Nephron (organoid): ENCODE data around the gene GPR176.

Experiments
- H3K27ac Mint-ChIP-seq, 3 experiments: 2 replicates each; pipeline ENCODE4 v1.8.0; 2020; ENCODE audit warnings: mixed read lengths in 3 of 3, mild to moderate bottlenecking in 2 of 3, moderate library complexity in 1 of 3
- H3K27me3 Mint-ChIP-seq: 2 replicates; pipeline ENCODE4 v1.8.0; 2021; ENCODE audit warnings: low read depth, mild to moderate bottlenecking, moderate library complexity, mixed read lengths
- H3K36me3 Mint-ChIP-seq: 2 replicates; pipeline ENCODE4 v1.8.0; 2020; ENCODE audit warnings: low read depth, mixed read lengths
- H3K4me1 Mint-ChIP-seq: 2 replicates; pipeline ENCODE4 v1.8.0; 2020; ENCODE audit warnings: mixed read lengths
- H3K4me3 Mint-ChIP-seq, 3 experiments: 2 replicates each; pipeline ENCODE4 v1.8.0; 2020; ENCODE audit warnings: mild to moderate bottlenecking in 3 of 3, mixed read lengths in 3 of 3, moderate library complexity in 2 of 3
- H3K9me3 Mint-ChIP-seq: 2 replicates; pipeline ENCODE4 v1.8.0; 2020; ENCODE audit warnings: mixed read lengths
- CTCF ChIP-seq, 3 experiments: fragments of 200-600 bp; sonication (generic); IDR thresholded peaks; one replicate each; pipeline ENCODE4 v1.5.0; 2021; ENCODE audit warnings: antibody characterized with exemption in 3 of 3; ENCODE audit not compliant: unreplicated experiment in 3 of 3

GPR176 gene

GRCh38 chr15:39889601-39890000 is 30.5 kb downstream of the GPR176 start:
- H3K27me3 Mint-ChIP-seq: no peaks in the 10 kb centered on the region
- H3K36me3 Mint-ChIP-seq: peaks cover 6% of the 10 kb centered on the region
- H3K27ac Mint-ChIP-seq: no peak overlapping the region
- no peak overlapping the region for H3K4me3 Mint-ChIP-seq
- H3K4me1 Mint-ChIP-seq: peaks cover 10% of the 10 kb centered on the region
- TF ChIP-seq CTCF (IDR thresholded peaks at IDR 0.05; ENCODE audit: unreplicated experiment in 3 of 3): no peak
- peaks cover 4% of the 10 kb centered on the region for H3K9me3 Mint-ChIP-seq

- TF ChIP-seq CTCF (IDR thresholded peaks at IDR 0.05; ENCODE audit: unreplicated experiment in 3 of 3): no peak
- H3K4me3 Mint-ChIP-seq: no peak overlapping the region
- H3K27me3 Mint-ChIP-seq: no peaks in the 10 kb centered on the region
- H3K36me3 Mint-ChIP-seq: peaks cover 6% of the 10 kb centered on the region
- peaks cover 10% of the 10 kb centered on the region for H3K4me1 Mint-ChIP-seq
- H3K9me3 Mint-ChIP-seq: peaks cover 4% of the 10 kb centered on the region
- no peak overlapping the region for H3K27ac Mint-ChIP-seq
These were observed 31.3 kb downstream of the GPR176 start for GRCh38 chr15:39888809-39889208.

- no peak for TF ChIP-seq CTCF (IDR thresholded peaks at IDR 0.05; ENCODE audit: unreplicated experiment in 3 of 3)
- Mint-ChIP-seq H3K9me3 (peaks cover 4% of the 10 kb centered on the region), H3K4me3 (no peak overlapping the region), H3K27me3 (no peaks in the 10 kb centered on the region), H3K4me1 (peaks cover 10% of the 10 kb centered on the region), H3K36me3 (peaks cover 6% of the 10 kb centered on the region), H3K27ac (no peak overlapping the region)
These were observed 31.8 kb downstream of the GPR176 start for GRCh38 chr15:39888243-39888642.

- H3K9me3 Mint-ChIP-seq: peaks cover 4% of the 10 kb centered on the region
- H3K4me3 Mint-ChIP-seq: no peak overlapping the region
- no peak overlapping the region for H3K27ac Mint-ChIP-seq
- no peaks in the 10 kb centered on the region for H3K27me3 Mint-ChIP-seq
- peak in 1 of 3 experiments; percentile 21 for TF ChIP-seq CTCF (IDR thresholded peaks at IDR 0.05; ENCODE audit: unreplicated experiment in 3 of 3)
- peaks cover 6% of the 10 kb centered on the region for H3K36me3 Mint-ChIP-seq
- H3K4me1 Mint-ChIP-seq: peaks cover 10% of the 10 kb centered on the region
These were observed 32.2 kb downstream of the GPR176 start for GRCh38 chr15:39887832-39888231.

GRCh38 chr15:39887211-39887610 is 32.9 kb downstream of the GPR176 start:
- Mint-ChIP-seq H3K4me1 (peaks cover 10% of the 10 kb centered on the region), H3K27me3 (no peaks in the 10 kb centered on the region), H3K9me3 (peaks cover 2% of the 10 kb centered on the region), H3K36me3 (peaks cover 2% of the 10 kb centered on the region), H3K4me3 (no peak overlapping the region), H3K27ac (no peak overlapping the region)
- no peak for TF ChIP-seq CTCF (IDR thresholded peaks at IDR 0.05; ENCODE audit: unreplicated experiment in 3 of 3)

- no peak for TF ChIP-seq CTCF (IDR thresholded peaks at IDR 0.05; ENCODE audit: unreplicated experiment in 3 of 3)
- H3K4me3 Mint-ChIP-seq: no peak overlapping the region
- H3K36me3 Mint-ChIP-seq: no peaks in the 10 kb centered on the region
- no peaks in the 10 kb centered on the region for H3K9me3 Mint-ChIP-seq
- H3K27ac Mint-ChIP-seq: no peak overlapping the region
- H3K27me3 Mint-ChIP-seq: no peaks in the 10 kb centered on the region
- peaks cover 10% of the 10 kb centered on the region for H3K4me1 Mint-ChIP-seq
These were observed 33.6 kb downstream of the GPR176 start for GRCh38 chr15:39886418-39886817.
